Stimulated activated CD8-positive, alpha-beta memory T cell treated with anti-CD3 and anti-CD28 coated beads, Interleukin-15, amount 100 ng/mL, for 1 hour (primary cell): ENCODE results near the gene SLC4A3.

Experiments
- DNase-seq: peaks from one replicate; pipeline ENCODE4 v3.0.0-alpha.2; 2020; ENCODE audit warnings: low read depth

Gene SLC4A3

GRCh38 chr2:219613461-219614070, 13.9 kb upstream of the SLC4A3 start:
- no peak for DNase-seq

- DNase-seq: no peak
Observed at GRCh38 chr2:219614076-219614860, 13.2 kb upstream of the SLC4A3 start.

GRCh38 chr2:219615036-219615435, 12.4 kb upstream of the SLC4A3 start:
- DNase-seq: no peak

DNA sequence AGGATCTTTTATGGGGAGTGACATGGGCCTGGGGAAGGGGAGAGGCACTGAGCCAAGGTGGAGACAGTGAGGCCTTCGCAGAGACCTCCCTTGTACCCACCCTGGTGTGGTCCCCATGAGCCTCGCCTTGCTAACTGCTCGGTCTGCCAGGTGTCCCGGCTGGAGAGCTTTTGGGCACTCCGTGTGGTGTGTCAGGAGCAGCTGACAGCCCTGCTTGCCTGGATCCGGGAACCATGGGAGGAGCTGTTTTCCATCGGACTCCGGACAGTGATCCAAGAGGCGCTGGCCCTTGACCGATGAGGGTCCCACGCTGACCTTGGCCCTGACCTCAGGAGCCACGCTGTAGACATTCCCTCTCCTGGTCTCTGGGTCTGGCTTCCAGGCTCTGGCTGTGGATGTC, 11.5 kb upstream of the SLC4A3 start:
- no peak for DNase-seq

GRCh38 chr2:219616550-219616949, 10.9 kb upstream of the SLC4A3 start:
- DNase-seq: no peak

- DNase-seq: no peak
Observed at GRCh38 chr2:219618733-219619122, 8.7 kb upstream of the SLC4A3 start.

GRCh38 chr2:219619235-219619634, 8.2 kb upstream of the SLC4A3 start:
- DNase-seq: no peak

DNA sequence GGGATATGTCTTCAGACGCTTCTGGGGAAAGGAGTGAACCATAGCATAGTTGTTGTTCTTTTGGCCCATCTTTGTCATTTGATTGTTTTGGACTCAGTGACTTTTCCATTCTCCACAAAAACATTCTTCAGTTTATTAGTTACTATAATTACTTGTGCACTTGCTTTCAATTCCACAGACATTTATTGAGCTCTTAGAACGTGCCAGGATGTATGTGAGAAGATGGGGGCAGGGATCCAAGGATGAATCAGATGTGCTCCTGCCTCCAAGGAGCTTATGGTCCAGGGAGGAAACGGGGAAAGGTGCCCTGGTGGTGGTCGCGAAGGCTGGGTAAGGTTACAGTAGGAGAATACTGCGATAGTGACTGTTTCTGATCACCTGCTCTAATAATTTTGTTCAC, 6.9 kb upstream of the SLC4A3 start:
- no peak for DNase-seq

DNA sequence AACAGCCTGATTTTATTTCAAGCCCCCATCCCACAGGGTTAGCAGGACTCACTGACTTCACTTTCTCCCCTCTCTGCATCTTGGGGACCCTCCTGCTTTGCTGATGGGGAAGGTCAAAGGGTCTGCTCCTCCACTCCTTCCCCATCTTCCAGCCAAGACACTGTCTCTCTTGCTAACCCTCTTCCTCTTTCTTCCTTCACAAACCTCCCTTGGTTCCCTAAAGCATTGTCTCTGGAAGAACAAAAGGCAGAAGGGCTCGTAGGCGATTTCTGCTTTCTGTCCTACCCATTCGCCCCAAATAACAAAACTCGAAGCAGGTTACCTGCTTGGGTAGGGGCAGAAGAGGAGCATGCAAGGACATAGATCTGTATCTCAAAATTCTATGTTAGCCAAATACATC, 5.5 kb upstream of the SLC4A3 start:
- DNase-seq: no peak

DNA sequence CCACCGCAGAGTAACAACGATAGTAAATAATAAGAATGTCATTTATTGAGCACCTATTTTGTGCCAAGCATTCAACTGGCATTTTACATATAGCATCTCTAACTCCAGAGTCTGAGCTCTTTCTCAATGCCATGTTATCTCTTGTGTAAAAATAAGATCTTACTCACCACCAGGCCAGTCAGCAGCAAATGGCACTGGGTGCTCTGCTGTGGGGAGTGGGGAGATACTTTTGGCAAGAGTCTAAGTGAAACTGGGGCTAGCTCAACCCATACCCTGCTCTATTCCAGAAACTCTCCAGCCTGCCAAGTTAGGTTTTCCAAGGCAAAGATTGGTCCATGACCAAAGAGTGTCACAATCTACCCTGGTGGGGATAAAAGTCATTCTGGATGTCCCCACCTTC, 5.0 kb upstream of the SLC4A3 start:
- no peak for DNase-seq

- DNase-seq: no peak
Observed at GRCh38 chr2:219624565-219624964, 2.9 kb upstream of the SLC4A3 start.

- no peak for DNase-seq
Observed at GRCh38 chr2:219625179-219625578, 2.3 kb upstream of the SLC4A3 start.

GRCh38 chr2:219626540-219626939, 890 bp upstream of the SLC4A3 start:
- no peak for DNase-seq

DNA sequence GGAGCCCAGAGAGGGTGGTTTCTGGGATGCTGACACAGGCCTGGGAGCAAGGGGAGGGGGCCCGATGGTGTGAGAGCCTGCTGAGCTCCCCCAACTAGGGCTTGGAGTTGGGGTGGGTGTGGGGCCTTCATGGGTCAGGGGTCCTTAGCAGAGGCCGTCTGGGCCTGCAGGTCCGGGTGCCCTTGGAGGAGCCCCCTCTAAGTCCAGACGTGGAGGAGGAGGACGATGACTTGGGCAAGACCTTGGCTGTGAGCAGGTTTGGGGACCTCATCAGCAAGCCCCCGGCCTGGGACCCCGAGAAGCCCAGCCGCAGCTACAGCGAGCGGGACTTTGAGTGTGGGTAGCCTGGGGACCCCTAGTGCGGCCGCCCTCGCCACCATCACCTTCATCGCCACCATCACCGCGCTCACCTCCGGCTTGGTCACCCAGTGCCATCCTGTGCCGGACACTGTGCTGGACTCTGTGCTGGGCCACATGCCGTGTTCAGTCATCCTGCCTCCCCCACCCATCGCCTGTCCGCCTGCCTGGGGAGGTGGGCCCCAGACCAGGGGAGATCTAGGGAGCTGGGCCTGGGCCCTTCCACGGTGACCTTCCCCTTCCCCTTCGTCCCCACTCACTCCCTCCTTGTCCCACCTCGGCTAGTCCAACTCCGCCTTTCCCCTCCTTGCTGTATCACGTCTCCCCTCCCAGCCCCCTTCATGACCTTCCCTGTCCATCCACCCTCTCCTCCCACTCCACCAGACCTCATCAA, 980 bp downstream of the SLC4A3 start:
- no peak for DNase-seq

DNA sequence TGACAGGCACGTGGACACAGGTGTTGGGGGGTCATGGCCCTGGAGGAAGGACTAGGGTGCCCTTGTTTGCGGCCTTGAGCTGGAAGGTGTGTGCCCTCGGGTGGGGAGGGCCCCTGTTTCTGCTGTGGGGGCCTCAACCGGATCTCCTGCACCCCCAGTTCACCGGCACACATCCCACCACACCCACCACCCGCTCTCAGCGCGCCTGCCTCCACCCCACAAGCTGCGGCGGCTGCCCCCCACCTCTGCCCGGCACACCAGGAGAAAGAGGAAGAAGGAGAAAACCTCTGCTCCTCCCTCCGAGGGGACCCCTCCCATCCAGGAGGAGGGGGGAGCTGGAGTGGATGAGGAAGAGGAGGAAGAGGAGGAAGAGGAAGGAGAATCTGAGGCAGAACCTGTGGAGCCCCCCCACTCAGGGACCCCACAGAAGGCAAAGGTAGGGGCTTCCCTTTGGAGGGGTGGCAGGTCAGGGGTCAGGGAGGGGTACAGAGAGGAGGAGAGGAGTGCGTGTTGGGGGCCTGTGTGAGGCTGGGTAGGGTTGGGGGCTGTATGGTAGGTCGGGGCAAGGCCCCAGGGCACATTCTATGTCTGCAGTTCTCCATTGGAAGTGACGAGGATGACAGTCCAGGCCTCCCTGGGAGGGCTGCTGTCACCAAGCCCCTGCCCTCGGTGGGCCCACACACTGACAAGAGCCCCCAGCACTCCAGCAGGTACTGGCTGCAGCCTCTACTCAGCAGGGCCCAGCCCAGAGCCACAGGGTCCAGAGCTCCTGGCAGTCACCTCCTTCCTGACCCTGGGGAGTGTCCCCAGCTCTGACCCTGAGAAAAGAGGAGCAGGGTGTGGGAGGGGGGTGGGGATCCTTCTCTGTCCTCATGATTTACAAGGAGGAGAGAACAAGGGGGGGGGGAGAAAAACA, 1.8 kb downstream of the SLC4A3 start:
- no peak for DNase-seq

DNA sequence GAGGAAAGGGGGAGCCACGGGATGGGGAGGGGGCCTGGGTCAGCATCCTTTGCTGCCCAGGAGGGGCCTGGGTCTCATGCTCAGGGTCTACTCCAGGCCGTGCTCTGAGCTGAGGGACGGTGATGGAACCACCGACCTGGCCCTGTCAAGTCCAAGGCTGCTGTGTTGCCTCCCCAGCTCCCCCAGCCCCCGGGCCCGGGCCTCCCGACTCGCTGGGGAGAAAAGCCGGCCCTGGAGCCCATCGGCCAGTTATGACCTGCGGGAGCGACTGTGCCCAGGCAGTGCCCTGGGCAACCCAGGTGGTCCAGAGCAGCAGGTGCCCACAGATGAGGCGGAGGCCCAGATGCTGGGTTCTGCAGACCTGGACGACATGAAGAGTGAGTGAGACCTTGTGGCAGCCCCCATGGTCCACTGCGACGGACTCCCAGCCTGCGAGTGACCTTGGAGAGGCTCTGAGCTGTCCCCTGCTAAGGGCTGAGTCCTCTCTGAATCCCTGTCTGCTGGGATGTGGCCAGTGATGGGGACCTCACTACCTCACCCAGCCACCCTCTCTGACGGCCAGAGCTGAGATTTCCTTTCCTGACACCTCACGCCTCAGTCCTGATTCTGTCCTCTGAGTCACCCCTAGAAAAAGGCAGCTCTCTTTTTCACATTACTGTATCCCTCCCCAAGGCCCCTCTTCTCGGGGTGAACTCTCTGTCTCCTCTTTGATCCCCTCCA, 2.7 kb downstream of the SLC4A3 start:
- no peak for DNase-seq

GRCh38 chr2:219630770-219631405, 3.5 kb downstream of the SLC4A3 start:
- no peak for DNase-seq

DNA sequence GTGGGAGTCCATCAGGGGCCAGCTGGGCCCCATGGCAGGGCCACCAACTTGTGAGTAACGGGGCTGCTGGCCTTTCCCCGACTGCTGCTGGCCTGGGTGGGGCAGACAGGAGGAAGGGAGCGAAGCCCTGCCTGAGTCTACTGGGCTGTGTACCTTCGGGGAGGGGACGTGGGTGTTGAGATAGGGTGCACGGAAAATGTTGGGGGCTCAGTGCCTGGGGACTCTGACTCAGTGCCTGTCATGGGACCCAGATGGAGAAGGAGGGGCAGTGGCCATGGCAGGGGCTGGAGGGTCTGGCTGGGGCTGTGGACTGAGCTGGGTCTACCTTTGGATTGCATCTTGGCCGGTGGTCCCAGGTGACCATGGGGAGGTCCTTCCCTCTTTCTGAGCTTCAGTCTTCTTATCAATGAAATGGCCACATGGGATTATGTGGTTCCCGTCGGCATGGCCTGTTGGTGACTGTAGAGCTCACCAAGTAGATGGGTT, 4.0 kb downstream of the SLC4A3 start:
- DNase-seq: no peak

DNA sequence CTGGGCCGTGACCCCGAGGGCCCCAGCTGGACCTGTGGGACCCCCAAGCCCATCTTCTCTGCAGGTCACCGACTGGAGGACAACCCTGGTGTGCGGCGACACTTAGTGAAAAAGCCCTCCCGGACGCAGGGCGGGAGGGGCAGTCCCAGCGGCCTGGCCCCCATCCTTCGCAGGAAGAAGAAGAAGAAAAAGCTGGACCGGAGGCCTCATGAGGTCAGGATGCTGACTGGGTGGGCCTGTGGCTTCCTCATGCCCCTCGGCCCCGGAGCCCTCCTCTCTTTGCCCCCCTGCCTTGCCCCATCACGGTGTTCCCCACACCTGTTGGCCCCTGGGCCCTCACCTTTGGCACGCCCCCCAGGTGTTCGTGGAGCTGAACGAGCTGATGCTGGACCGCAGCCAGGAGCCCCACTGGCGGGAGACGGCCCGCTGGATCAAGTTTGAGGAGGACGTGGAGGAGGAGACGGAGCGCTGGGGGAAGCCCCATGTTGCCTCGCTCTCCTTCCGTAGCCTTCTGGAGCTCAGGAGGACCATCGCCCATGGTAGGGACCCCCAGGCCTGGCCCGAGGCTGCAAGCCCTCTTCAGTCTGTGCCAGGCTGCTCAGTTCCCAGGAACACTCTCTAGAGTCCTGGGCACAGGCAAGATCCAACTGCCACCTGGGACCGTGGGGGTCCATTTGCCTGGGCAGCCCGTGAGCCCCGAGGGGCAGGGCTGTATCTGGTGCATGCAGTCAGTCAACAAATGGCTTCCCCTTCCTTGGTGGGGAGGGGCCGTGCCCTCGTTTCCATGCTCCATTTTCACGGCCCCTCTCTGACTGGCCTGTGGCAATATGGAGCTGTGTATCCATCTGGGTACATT, 4.7 kb downstream of the SLC4A3 start:
- DNase-seq: no peak

DNA sequence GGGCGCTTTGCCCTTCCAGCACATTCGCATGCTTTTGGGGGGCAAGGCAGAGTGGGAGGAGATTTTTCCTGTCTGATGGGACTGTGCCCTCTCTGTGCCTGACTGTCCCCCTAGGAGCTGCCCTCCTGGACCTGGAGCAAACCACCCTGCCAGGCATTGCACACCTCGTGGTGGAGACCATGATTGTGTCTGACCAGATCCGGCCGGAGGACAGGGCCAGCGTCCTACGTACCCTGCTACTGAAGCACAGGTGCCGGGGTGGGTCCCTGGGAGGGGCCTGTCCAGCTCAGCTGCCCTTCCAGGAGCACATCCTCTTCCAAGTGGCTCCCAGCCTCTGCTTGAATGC, 5.3 kb downstream of the SLC4A3 start:
- DNase-seq: no peak
